GM19438 (cell line): Measurements from ENCODE around the gene KCNQ1.

Experiments
- ATAC-seq: cut with Tn5 transposase; IDR thresholded peaks from one replicate; pipeline ENCODE4 v1.9.1; 2021; ENCODE audit warnings: low read depth; ENCODE audit not compliant: unreplicated experiment

KCNQ1 gene

DNA sequence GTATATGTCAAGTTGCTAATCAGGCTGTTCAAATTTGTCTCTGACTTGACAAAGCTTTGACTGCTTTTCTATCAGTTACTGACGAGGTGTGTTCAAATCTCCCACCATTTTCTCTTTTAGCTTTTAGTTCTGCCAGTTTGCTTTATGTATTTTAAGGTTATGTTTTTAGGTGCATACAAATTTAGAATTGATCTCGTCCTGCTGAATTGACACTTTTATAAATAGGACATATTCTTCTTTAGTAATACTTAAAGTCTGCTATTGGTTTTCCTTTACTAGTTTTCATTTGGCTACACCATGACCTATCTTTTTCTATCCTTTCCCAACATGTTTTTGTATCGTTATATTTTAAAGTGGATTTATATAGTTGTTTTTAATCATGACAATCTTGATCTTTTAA lies 320.7 kb downstream of the KCNQ1 start:
- ATAC-seq: no peak

DNA sequence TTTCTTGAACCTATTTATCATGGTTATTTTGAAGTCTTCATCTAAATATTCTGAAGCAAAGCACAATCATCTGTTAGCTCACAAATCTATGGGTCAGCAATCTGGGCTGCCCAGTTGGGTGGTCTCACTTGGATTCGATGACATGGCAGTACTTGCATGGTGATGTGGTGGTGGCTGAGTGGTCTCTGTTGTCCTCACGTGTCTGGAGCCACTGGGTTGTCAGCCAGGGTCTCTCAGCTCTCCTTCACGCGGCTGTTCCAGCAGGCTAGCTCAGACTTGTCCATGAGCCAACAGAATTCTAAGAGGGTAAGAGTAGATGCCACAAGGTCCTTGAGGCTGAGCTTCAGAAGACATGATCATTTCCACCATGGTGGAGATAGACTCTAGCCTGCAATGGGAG lies 321.4 kb downstream of the KCNQ1 start:
- no peak for ATAC-seq

DNA sequence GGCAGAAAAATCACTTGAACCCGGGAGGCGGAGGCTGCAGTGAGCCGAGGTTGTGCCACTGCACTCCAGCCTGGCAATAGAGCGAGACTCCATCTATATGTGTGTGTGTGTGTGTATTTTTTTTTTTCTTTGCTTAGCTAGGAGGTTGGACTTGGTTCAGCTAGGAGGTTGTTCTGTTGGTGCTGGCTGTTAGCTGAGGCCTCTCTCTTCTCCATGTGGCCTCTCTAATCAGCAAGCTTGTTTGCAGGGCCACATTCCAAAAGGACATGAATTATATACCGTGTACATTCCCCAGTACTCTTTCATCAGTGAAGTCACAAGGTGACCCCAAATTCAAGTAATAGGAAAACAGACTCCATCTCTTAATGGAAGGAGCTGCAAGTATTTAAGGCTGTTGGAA lies 322.3 kb downstream of the KCNQ1 start:
- ATAC-seq: no peak

DNA sequence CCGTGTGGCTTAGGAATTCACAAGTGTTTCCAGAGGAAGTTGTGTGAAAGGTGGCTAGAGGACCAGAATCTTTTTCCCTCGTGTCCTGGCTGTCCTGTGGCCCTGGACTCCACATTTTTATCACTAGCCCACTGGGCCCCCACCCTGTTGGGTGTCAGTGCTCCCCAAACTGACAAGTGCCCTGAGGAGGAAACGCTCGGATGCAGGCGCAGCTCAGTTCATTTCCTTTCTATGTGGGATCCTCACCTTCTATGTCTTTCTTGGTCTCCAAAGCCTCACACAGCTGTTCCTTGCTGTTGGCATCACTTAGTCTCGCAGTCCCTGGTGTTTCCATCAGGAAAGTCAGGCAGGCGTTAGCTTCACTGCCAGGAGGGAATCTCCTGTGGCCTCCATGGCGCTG lies 323.0 kb downstream of the KCNQ1 start:
- no peak for ATAC-seq

DNA sequence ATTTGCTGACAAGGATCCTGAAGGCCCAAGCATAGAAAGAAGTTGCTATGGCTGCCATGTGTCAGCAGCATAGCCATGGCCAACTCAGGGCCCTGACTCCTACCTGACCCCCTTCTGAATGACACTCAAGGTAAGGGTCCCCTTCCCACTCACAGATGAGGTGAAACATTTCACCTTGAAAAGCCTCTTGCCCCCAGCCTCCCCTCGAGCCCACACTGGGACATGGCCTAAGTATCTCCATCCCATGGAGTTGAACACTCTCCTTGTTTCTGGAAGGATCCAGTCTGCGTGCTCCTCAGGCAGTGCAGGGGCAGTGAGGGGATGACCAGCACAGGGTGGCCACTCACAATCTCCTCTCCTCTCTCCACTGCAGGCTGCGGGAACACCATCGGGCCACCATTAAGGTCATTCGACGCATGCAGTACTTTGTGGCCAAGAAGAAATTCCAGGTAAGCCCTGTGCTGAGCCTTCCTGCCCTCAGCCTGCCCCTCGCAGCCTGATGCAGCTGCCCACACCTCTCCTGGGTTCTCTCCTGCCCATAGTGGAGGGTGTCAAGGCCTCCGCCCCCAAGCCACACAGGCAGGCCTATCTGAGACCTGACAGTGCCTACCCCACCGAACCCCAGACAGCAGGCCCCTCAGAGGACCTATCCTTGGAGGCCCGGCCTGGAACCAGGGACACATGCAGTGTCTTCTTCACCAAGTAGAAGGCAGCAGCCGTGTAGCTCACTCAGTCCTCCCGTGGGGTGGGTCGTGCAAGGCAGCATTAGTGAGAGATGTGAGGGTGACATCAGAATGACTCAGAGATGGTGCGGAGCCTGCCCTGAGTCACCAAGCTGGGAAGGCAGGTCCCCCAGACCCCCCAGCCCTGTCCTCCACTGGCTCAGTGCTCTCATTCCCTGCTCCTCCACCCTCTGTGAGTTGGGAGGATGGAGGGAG lies 323.9 kb downstream of the KCNQ1 start:
- ATAC-seq: no peak

DNA sequence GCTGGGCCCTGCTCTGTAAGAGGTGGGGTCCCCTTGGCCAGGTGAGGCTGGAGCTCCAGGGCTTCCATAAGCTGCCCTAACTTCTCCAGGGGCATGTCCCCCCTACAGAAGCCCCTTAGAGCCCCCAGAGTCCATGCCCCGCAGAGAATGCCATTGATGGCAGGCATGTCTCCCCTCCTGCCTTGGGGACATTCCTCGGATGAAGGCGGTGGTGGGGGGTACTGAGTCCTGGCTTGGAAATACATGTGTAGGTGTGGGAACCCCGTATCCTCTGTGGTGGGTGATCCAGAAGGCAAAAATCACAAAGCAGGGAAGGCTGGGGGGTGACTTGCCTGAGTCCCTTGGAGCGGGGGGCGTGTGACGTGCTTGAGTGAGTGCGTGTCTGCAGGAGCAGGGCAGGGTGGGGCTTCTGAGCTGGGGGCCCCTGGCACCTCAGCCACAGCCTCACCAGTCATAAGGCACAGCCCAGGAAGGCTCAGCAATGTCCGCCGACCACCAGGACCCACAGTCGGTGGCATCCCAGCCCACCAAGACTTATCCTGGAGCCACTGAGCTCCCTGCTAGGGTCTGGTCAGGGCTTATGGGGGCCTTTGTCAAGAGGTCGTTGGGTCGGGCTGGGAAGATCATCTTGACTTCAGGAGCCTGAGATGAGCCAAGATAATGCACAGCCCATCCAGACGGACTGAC lies 324.7 kb downstream of the KCNQ1 start:
- ATAC-seq: no peak

DNA sequence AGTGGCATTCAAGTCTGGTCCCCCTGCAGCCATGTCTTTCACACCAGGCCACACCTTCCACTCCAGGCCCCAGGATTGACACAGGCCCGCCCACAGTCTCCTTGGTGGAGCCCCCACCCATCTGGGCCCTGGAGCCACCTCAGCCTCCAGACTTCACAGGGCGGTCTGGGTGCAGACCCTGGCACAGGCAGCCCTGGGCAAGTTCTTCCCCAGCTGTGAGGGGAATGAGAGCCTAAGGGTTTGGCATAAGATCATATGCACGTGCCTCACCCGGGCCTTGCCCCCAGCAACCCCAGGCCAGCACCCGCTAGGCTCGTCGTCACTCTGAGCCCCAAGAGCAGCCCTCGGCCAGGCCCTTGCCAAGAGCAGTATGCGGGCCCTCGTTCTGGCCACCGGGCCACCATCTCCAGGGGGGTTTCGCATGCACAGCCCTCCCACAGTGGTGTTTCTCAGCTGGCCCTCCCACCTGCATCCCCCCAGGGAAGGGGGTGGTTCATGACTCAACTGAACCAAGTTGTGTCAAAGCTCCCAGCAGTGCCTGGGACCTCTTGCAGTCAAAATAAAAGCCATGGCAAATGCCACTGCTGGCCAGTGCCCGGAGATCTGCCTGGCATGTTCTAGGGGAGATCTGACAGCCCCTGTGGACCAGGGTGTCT lies 325.4 kb downstream of the KCNQ1 start:
- ATAC-seq: no peak

DNA sequence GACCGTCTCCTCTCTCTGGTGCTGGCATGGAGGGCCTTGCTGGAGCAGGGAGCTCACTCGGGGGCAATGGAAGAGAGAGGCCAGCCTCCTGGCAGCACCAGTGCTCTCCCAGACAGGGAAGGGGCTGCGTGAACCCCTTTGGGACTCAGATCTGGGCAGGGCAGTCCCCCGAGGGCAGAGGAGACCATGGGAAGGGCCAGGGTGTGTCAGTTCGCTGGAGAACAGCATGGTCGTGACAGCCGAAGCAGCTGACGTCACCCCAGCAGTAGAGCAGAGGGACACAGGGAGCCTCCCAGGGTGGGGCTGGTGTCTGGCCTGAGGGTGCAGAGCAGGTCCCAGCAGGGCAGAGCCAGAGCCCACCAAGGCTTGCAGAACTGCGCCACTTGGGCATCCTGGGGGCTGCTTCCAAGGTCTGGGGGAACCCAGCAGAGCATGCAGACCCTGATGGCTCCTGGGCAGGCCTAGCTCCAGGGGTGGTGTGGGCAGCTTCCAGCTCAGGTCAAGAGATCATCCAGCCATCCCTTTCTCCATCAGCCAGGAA lies 326.0 kb downstream of the KCNQ1 start:
- no peak for ATAC-seq

DNA sequence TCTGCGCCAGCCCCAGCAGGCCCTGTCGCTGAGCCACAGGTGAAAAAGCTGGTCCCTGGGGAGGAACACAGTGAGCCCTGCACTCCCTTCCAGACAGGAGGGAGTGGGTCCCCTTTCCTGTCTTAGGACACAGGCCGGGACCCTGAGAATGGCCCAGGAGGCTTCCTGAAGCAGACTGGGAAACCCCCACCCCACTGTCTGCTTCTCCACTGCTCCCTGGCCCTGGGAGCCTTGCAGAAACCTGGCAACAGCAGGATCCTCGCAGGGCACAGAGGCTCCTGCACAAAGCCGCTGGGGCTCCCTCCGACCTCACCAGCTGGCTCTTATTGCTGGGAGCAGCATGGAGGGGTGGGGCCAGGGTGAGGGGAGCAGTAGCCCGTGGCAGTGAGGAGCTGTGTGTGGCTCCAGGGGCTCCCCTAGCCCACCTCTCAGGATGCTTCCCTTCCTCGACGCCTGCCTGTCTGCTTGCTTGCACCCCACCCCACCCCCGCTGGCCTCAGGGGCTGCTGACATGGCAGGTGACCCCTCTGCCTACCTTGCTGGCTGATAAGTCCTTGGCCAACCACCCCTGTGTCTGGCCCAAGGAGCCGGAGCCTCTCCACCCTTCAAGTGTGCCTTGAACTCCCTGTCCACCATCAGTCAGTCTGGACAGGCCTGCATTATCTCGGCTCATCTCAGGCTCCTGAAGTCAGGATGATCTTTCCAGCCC lies 327.1 kb downstream of the KCNQ1 start:
- no peak for ATAC-seq

DNA sequence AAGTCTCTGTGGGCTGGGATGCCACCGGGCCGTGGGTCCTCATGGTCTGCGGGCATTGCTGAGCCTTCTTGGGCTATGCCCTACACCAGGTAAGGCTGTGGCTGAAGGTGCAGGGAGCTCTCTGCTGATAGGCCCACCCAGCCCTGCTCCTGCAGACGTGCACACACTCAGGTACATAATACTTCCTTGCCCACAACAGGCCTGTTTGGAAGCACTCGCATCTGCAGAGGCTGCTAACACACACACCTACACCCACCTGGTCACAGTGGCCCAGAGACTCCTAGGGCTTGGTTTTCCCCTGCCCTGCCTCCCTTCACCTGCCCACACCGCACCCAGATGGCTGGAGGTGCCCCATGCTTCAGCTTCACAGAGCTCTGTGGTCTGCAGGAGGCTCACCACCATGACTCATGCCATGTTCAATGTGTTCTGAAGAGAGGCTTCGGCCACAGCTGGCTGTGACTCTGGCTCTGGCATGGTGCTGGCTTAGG lies 327.8 kb downstream of the KCNQ1 start:
- no peak for ATAC-seq

DNA sequence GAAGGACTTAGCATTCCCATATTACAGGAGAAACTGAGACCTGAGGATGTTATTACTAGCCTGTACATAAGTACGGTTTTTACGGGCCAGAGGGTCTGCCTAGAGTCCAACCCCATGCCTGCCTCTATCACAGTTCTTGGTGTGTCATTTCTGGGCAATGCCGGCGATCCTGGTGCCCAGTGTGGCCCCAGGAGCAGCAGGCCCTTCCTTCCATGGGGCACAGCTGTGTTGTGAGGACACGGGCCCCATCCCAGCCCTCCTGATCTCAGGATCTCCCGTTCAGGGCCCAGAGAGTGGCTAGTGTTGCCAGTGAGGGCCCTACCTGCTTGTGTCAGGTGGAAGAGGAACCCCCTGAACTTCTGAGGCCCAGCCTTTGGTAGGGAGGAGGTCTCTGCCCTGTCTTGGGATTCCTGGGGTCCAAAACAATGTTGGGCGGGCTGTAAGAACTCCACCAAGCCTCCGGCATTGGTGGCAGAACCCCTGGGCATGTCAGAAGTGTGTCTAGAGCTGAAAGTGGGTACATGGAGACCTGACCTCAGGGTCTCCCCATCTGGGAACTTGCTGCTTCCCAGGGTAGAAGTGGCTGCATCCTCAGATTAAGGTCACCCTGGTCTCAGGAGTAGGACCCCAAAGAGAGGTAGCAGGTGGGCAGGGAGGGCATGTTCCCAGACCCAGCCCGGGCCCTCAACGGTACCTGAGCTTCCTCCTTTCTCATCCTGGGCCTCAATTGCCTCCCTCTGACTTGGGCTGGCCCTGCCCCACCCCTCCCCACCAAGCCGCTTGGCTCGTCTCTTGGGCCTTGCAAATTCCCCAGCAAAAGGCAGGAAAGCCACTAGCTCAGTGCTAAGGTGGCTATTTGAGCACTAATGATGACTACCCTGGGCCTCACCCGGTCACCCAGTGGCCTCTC lies 329.6 kb downstream of the KCNQ1 start:
- no peak for ATAC-seq

DNA sequence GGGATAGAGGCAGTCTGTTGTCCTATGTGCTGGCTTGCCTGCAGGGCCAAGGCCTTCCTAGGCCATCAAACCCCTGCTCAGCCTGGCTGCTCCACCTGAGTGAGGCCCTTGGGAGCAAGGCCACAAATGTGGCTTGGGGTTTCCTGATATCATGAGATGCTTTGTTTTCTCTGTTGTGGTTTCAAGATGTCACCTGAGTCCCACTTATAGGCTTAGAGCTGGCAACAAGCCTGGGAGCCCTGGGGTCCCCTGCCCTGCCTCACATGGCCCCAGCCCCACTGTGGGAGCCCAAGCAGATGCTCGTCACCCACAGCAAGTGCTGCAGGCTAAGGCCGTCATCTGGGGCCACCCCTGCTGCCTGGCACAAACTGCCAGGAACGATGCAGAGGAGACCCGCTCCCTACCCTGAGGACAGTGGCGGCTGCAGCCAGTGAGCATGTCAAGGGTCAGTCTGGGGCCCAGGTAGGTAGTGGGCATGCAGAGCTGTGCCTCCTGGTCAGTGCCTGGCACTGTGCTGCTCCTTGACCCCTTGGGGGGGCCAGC lies 330.3 kb downstream of the KCNQ1 start:
- peak; percentile 44 for ATAC-seq

DNA sequence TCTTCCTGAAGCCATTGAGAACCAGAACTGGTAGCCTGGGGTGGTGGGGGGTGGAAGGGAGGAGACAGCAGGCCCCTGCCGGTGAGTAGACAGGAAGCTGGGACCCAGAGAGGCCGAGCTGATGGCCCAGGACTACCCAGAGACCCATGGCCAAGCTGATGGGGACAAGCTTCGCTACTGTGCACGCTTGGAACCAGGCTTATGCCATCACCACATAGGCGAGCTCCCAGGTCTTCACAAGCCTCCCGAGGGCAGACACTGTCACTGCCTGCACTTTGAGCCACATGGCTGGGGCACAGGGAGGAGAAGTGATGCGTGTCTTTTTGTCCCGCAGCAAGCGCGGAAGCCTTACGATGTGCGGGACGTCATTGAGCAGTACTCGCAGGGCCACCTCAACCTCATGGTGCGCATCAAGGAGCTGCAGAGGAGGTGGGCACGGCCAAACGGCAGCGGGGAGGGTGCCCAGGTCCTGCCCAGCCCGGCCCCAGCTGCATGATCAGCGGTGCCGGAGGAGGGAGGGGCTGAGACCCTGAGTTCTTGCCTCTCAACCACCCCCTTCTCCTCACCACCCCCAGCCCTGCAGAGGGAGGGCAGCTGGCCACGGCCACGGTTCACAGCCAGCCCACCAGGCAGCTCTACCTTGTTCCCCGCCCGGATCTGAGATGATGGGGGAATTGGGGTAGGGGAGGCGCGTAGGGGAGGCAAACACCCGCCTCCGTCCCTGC lies 331.0 kb downstream of the KCNQ1 start:
- no peak for ATAC-seq

DNA sequence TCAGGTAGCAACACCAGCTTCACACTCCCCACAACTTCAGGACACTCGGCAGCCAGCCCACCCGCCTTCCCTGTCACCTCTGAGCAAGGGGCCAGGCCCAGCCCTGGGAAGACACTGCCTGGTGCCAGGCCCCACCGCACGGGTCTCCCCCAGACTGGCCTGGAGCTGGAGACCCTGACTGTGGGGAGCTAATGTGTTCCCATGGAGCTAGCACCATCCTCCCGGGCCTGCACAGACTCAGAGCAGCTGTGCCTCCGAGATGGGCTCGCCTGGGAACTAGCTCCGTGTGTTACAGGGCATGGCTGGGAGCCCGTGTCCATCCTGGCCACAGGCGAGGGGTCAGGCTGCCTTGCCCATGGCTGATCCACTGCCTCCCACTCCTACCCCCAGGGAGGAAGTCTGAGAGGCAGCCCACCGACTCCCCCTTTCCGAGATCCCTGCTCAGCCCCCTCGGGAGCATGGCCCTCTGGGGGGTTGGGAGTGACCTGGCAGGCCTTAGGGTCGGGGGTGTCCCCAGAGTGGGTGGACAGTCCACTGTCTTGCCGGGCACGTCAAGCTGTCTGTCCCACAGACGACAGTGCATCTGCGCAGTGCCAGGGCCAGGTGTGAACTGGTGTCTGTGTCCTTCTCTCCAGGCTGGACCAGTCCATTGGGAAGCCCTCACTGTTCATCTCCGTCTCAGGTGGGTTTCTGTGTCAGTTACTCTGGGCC lies 331.7 kb downstream of the KCNQ1 start:
- no peak for ATAC-seq

DNA sequence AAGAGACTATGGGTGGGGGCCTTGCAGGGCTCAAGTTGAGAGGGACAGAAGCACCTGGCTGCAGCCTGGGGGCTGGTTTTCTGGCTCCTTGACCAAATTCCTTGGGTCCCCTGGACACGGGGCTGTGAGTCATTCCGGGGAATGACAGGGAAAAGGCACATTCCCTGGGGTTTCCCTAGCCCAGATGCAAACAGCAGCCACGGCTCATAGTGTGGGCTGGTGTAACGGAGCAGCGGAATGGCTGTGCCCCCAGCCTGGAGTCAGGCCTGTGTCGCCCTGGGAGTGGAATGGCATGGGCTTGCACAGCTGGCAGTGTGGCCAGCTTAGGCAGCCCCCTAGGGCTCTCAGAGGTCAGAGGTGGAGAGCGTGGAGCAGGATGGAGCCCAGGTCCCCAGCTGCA lies 332.6 kb downstream of the KCNQ1 start:
- ATAC-seq: no peak

DNA sequence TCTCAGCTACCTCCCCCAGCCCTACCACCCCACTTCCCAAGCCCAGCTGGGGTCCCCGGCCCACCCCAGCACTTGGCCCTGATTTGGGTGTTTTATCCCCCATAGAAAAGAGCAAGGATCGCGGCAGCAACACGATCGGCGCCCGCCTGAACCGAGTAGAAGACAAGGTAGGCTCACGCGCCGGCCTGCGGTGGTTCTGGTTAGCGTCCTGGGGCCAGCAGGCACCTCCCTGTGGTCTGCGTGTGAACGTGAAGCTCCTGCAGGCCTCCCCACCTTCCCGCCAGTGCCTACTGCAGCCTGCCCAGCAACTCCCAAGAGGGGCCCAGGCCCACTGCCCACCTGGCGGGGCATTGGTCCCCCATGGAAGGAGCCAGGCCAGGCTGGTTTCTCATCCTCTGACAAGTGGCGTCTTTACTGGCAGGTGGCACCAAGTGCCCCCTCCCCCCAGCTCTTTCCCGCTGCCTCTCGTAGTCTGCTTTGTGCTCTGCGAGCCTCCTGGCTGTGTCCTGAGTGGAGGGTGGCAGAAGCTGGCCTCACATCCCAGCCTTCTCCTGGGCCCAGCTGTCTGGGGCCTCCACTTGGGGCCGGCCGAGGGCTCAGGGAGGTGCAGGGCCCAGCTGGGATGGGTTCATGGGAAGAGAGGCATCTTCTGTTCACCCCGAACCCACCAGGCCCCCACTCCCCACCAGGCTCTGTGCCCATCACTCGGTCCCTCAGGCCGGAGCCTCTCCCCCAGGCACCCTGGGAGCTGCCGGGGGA lies 333.2 kb downstream of the KCNQ1 start:
- ATAC-seq: no peak
